Rectal smooth muscle tissue (tissue), 1 donor: ENCODE results near the gene STS.
"Not testable (repeated sequence)": the region's sequence is repeated elsewhere in the genome, so short reads cannot be mapped to it uniquely, and the experiment has no call there.

Source experiments
- H3K27ac ChIP-seq: one replicate; pipeline ENCODE4 v1.7.0; 2013; ENCODE audit warnings: low read depth, low read length, inconsistent platforms
- H3K27me3 ChIP-seq: one replicate; pipeline ENCODE4 v1.7.0; 2013; ENCODE audit warnings: low read length; ENCODE audit not compliant: control insufficient read depth, insufficient read depth
- H3K36me3 ChIP-seq: one replicate; pipeline ENCODE4 v1.7.0; 2013; ENCODE audit warnings: low read length; ENCODE audit not compliant: control insufficient read depth, insufficient read depth
- H3K4me1 ChIP-seq: one replicate; pipeline ENCODE4 v1.7.0; 2013; ENCODE audit warnings: low read length; ENCODE audit not compliant: control insufficient read depth, insufficient read depth
- H3K4me3 ChIP-seq: one replicate; pipeline ENCODE4 v1.7.0; 2013; ENCODE audit warnings: low read length
- H3K9ac ChIP-seq: one replicate; pipeline ENCODE4 v1.7.0; 2013; ENCODE audit warnings: low read length

STS gene

GRCh38 chrX:7164174-7164573 is 16.7 kb downstream of the STS start:
- Histone ChIP-seq H3K27me3 (no peaks in the 10 kb centered on the region), H3K4me1 (no peaks in the 10 kb centered on the region), H3K27ac (no peak overlapping the region), H3K4me3 (no peak overlapping the region), H3K36me3 (no peaks in the 10 kb centered on the region), H3K9ac (no peak overlapping the region)

- no peaks in the 10 kb centered on the region for H3K27me3 ChIP-seq
- no peak overlapping the region for H3K9ac ChIP-seq
- no peak overlapping the region for H3K27ac ChIP-seq
- H3K36me3 ChIP-seq: no peaks in the 10 kb centered on the region
- no peaks in the 10 kb centered on the region for H3K4me1 ChIP-seq
- no peak overlapping the region for H3K4me3 ChIP-seq
These were observed 20.9 kb downstream of the STS start for GRCh38 chrX:7168371-7168770.

- H3K36me3 ChIP-seq: no peaks in the 10 kb centered on the region
- H3K4me3 ChIP-seq: no peak overlapping the region
- no peaks in the 10 kb centered on the region for H3K4me1 ChIP-seq
- H3K9ac ChIP-seq: no peak overlapping the region
- H3K27me3 ChIP-seq: no peaks in the 10 kb centered on the region
- no peak overlapping the region for H3K27ac ChIP-seq
These were observed 22.1 kb downstream of the STS start for GRCh38 chrX:7169627-7170026.

- no peaks in the 10 kb centered on the region for H3K36me3 ChIP-seq
- no peak overlapping the region for H3K9ac ChIP-seq
- H3K4me1 ChIP-seq: no peaks in the 10 kb centered on the region
- no peak overlapping the region for H3K27ac ChIP-seq
- H3K27me3 ChIP-seq: no peaks in the 10 kb centered on the region
- H3K4me3 ChIP-seq: no peak overlapping the region
These were observed 23.4 kb downstream of the STS start for GRCh38 chrX:7170898-7171297.

- H3K27ac ChIP-seq, H3K9ac ChIP-seq, H3K36me3 ChIP-seq, H3K4me3 ChIP-seq, H3K4me1 ChIP-seq, H3K27me3 ChIP-seq: not testable (repeated sequence)
These were observed 31.3 kb downstream of the STS start for GRCh38 chrX:7178859-7179258.

GRCh38 chrX:7179446-7179845 is 31.9 kb downstream of the STS start:
- H3K27me3 ChIP-seq: no peaks in the 10 kb centered on the region
- H3K27ac ChIP-seq: no peak overlapping the region
- H3K36me3 ChIP-seq: no peaks in the 10 kb centered on the region
- H3K4me1 ChIP-seq: no peaks in the 10 kb centered on the region
- H3K4me3 ChIP-seq: no peak overlapping the region
- H3K9ac ChIP-seq: no peak overlapping the region

- Histone ChIP-seq H3K27me3 (no peaks in the 10 kb centered on the region), H3K27ac (no peak overlapping the region), H3K36me3 (no peaks in the 10 kb centered on the region), H3K4me1 (no peaks in the 10 kb centered on the region), H3K4me3 (no peak overlapping the region), H3K9ac (no peak overlapping the region)
These were observed 37.3 kb downstream of the STS start for GRCh38 chrX:7184816-7185215.

- no peak overlapping the region for H3K9ac ChIP-seq
- H3K4me3 ChIP-seq: no peak overlapping the region
- no peaks in the 10 kb centered on the region for H3K36me3 ChIP-seq
- no peak overlapping the region for H3K27ac ChIP-seq
- no peaks in the 10 kb centered on the region for H3K27me3 ChIP-seq
- no peaks in the 10 kb centered on the region for H3K4me1 ChIP-seq
These were observed 41.2 kb downstream of the STS start for GRCh38 chrX:7188672-7189071.

- no peaks in the 10 kb centered on the region for H3K27me3 ChIP-seq
- H3K36me3 ChIP-seq: no peaks in the 10 kb centered on the region
- no peak overlapping the region for H3K9ac ChIP-seq
- no peak overlapping the region for H3K27ac ChIP-seq
- no peak overlapping the region for H3K4me3 ChIP-seq
- H3K4me1 ChIP-seq: no peaks in the 10 kb centered on the region
These were observed 42.6 kb downstream of the STS start for GRCh38 chrX:7190157-7190556.

GRCh38 chrX:7191681-7192110 is 44.2 kb downstream of the STS start:
- H3K36me3 ChIP-seq: no peaks in the 10 kb centered on the region
- no peaks in the 10 kb centered on the region for H3K27me3 ChIP-seq
- H3K4me3 ChIP-seq: no peak overlapping the region

GRCh38 chrX:7192871-7193270 is 45.4 kb downstream of the STS start:
- Histone ChIP-seq H3K36me3 (no peaks in the 10 kb centered on the region), H3K27me3 (no peaks in the 10 kb centered on the region), H3K27ac (no peak overlapping the region), H3K9ac (no peak overlapping the region), H3K4me3 (no peak overlapping the region), H3K4me1 (no peaks in the 10 kb centered on the region)

More at GRCh38 chrX:7191681-7192110, 44.2 kb downstream of the STS start:
- Histone ChIP-seq H3K9ac (no peak overlapping the region), H3K4me1 (no peaks in the 10 kb centered on the region), H3K27ac (no peak overlapping the region)

GRCh38 chrX:7194606-7195005 is 47.1 kb downstream of the STS start:
- no peak overlapping the region for H3K4me3 ChIP-seq
- no peaks in the 10 kb centered on the region for H3K4me1 ChIP-seq
- H3K27me3 ChIP-seq: no peaks in the 10 kb centered on the region
- no peaks in the 10 kb centered on the region for H3K36me3 ChIP-seq
- no peak overlapping the region for H3K27ac ChIP-seq
- no peak overlapping the region for H3K9ac ChIP-seq
